AG09319 (cell line): ENCODE measurements around the gene FILIP1.
"Not testable (repeated sequence)": the region's sequence is repeated elsewhere in the genome, so short reads cannot be mapped to it uniquely, and the experiment has no call there.

Experiments used
- DNase-seq: peaks from one replicate; pipeline ENCODE4 v3.0.0-alpha.2; 2010; ENCODE audit warnings: low read depth; ENCODE audit errors: extremely low read depth
- TF ChIP-seq, protein P1 (sequence below): IDR thresholded peaks from 2 replicates; pipeline ENCODE4 v1.5.1; 2011; ENCODE audit warnings: low read depth, mild to moderate bottlenecking, inconsistent platforms, low read length, moderate library complexity

The FILIP1 gene

DNA sequence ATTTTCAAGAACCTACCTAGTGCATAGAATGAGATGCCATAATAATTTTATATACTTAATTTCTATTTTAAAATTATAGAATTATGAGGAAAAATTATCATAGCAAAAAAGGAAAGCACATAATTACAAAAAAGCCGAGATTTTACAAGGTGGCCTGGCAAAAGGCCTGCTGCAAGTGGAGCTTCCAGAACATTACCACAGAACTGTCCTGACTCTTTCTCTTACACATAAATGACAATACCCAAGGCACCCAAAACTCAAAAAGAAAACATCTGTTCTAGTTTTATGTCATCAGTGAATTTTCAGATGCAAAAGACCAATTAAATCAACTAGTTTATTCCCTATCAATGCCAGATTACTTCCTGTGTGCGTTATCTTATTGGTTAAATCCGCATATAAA lies 74.2 kb downstream of the FILIP1 start:
- DNase-seq: no peak
- TF ChIP-seq, protein P1, sequence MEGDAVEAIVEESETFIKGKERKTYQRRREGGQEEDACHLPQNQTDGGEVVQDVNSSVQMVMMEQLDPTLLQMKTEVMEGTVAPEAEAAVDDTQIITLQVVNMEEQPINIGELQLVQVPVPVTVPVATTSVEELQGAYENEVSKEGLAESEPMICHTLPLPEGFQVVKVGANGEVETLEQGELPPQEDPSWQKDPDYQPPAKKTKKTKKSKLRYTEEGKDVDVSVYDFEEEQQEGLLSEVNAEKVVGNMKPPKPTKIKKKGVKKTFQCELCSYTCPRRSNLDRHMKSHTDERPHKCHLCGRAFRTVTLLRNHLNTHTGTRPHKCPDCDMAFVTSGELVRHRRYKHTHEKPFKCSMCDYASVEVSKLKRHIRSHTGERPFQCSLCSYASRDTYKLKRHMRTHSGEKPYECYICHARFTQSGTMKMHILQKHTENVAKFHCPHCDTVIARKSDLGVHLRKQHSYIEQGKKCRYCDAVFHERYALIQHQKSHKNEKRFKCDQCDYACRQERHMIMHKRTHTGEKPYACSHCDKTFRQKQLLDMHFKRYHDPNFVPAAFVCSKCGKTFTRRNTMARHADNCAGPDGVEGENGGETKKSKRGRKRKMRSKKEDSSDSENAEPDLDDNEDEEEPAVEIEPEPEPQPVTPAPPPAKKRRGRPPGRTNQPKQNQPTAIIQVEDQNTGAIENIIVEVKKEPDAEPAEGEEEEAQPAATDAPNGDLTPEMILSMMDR: no peak

DNA sequence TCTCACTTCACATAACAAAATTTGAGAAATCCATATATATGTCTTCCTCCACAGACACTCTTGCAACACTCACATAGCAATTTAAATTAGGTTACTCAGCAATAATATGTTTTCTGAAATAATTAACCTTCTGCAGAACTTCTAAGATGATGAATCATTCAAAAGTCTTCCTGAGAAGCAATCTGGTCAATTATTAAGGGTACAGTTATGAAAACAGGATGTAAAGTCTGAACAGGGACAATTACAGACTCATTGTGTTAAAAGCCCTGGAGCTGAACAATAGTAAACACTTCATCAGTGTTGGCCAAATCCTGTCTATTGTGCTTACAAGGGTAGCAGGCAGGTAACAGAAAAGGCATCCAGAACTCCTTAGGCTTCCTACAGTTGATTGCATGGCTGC lies 75.4 kb downstream of the FILIP1 start:
- TF ChIP-seq, protein P1: no peak
- no peak for DNase-seq

DNA sequence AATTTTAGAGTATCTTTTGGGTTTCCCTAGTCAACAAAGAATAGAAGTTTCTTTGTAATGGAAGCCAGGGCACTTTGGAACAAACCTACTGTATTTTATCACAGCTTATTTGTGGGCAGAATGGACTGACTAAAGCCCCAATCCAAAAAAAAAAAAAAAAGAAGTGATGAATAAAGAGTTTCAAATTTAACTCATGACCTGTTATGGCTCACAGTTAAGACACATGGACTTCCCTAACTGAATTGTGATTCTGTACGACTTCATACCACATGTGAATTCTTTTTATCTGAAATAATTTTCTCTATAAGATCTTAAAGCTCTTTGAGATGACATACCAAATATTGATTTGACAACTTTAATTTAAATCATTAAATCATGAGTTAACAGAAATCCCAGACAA lies 77.2 kb downstream of the FILIP1 start:
- DNase-seq: no peak
- TF ChIP-seq, protein P1: no peak

DNA sequence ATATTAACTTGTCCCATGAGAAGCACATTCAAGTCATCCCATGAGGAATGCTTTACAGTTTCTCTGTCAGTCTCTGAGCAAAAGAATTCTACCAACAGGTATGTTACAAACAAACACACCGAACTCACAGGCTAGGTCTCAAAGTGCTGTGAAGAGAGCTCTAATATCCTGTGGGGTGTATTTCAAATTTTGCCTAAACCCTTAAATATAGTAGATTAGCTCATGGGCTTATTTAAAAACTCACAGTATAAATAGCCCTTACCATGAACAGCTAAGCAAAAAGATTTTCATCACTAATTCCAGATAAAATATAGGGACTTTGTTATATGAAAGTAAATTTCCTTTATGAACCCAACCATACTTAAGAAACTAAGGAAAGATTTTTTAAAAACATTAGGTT lies 77.8 kb downstream of the FILIP1 start:
- TF ChIP-seq, protein P1: no peak
- DNase-seq: no peak

DNA sequence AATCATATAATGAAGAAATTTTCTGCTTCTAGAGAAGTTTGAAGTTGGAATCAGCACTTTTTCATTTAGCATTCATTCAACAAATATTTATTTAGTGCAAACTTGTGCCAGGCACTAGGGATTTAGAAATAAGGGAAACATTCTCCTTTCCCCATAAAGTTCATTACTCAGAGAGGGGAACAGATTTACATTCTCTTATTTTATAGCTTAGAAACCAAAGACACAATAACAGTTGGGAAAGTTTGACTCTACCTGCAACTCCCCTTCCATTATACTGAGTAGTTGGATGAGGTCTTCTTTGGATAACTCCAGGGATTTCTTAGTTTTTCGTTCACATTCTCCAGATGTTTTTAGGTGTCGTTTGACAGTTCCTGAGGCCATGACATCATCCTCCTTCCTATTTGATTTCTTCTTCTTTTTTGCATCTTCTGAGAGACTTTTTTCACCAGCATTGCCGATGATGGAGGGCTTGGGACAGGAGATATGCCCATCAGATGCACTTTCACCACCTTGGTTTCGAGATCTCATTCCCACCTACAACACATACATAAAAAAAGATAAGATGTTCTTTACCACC lies 79.1 kb downstream of the FILIP1 start:
- TF ChIP-seq, protein P1: no peak
- no peak for DNase-seq

DNA sequence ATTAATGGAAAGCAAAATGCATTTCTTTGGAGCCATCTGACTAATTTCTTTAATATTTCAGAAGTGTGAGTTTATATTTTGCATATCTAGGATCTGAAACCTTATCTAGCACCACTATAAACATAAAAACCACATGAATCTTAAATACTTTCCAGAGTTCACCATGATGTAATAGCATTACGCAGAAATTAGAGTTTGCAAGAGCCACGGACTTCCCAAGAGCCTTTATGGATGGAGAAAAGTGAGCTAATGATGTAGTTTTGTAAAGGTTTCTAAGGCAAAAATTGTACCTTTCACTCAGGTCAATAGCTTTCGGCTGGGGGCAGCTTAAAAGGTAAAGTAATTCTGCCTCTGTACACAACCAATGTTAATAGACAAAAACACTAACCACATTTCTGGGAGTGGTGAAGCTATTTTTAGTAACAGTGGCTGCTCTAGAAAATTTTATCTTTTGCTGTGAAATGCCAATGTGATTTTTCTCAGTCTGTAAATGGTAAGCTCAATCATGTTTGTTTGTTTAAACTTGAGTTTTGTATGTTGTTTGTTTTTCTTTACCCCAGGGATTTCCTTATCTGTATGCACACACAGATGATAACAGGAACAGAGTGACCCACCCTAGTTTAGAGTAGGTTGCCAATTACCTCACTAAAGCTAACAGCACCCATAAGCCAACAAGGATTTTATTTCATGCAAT lies 80.5 kb downstream of the FILIP1 start:
- DNase-seq: no peak
- TF ChIP-seq, protein P1: no peak

DNA sequence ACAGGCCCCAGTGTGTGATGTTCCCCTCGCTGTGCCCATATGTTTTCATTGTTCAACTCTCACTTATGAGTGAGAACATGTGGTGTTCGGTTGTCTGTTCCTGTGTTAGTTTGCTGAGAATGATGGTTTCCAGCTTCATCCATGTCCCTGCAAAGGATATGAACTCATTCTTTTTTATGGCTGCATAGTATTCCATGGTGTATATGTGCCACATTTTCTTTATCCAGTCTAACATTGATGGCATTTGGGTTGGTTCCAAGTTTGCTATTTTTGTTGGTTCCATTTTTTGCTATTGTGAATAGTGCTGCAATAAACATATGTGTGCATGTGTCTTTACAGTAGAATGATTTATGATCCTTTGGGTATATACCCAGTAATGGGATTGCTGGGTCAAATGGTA lies 83.0 kb downstream of the FILIP1 start:
- DNase-seq: not testable (repeated sequence)

DNA sequence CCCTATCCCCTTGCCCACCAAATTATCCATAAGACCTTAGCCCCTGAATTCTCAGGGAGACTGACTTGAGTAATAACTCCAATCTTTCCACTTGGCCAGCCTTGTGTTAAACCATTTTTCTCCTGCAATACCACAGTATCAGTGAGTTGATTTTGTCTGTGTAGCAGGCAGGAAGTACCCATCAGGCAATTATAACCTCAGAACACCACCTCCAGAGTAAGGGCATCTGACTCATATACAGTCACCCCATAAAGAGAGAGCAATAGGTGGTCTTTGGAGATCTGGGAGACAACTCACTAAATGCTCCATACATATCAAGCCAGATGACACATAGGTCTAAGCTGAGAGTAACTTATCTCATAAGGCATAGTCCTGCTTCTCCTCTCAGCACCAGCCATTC lies 83.7 kb downstream of the FILIP1 start:
- TF ChIP-seq, protein P1: no peak
- DNase-seq: no peak
